Uterus (tissue), 2 donors: Measurements from ENCODE around the gene RELL1.

Source experiments
- CTCF ChIP-seq, 4 experiments: fragments of 200-600 bp in 2 of 4; fragments of 450-650 bp in 2 of 4; sonication (generic) in 2 of 4; IDR thresholded peaks; one replicate each; pipeline ENCODE4 v1.5.1; 2016 to 2019; ENCODE audit warnings: antibody characterized with exemption in 4 of 4, mild to moderate bottlenecking in 2 of 4, moderate library complexity in 1 of 4
- POLR2A ChIP-seq, 2 donors: fragments of 450-650 bp; IDR thresholded peaks; one replicate each; pipeline ENCODE4 v1.6.1; 2016; ENCODE audit warnings: antibody characterized with exemption in 2 of 2, mild to moderate bottlenecking in 1 of 2, moderate library complexity in 1 of 2

- TF ChIP-seq CTCF (IDR thresholded peaks at IDR 0.05): no peak
- no peak for TF ChIP-seq POLR2A (IDR thresholded peaks at IDR 0.05)
Observed at GRCh38 chr4:37725718-37726117, 39.5 kb upstream of the RELL1 start.
